Hepatocyte (in vitro differentiated cells): Measurements from ENCODE around the gene SLC25A13. TPM values are rescaled to one million over a fixed set of nuclear protein-coding genes. Genes with fewer than 3 reads are reported as not detected.

Experiments
- DNase-seq: peaks from one replicate; pipeline ENCODE4 v3.0.0-alpha.2; 2016; ENCODE audit warnings: low spot score
- H2AFZ ChIP-seq: fragments of 200-600 bp; sonication (generic); 2 replicates; pipeline ENCODE4 v1.6.0; 2016; ENCODE audit warnings: antibody characterized with exemption, mild to moderate bottlenecking
- H3K27ac ChIP-seq: fragments of 200-600 bp; sonication (generic); 2 replicates; pipeline ENCODE4 v1.5.1; 2016; ENCODE audit warnings: mild to moderate bottlenecking
- H3K27me3 ChIP-seq: fragments of 200-600 bp; sonication (generic); 2 replicates; pipeline ENCODE4 v1.6.1; 2016
- H3K36me3 ChIP-seq: fragments of 200-600 bp; sonication (generic); replicated peaks from 2 replicates; pipeline ENCODE4 v1.5.1; 2016; ENCODE audit warnings: low read depth; ENCODE audit not compliant: insufficient read depth
- H3K4me1 ChIP-seq: fragments of 200-600 bp; sonication (generic); 2 replicates; pipeline ENCODE4 v1.5.1; 2016; ENCODE audit warnings: mild to moderate bottlenecking, moderate library complexity; ENCODE audit not compliant: insufficient read depth
- H3K4me2 ChIP-seq: fragments of 200-600 bp; sonication (generic); 2 replicates; pipeline ENCODE4 v1.6.0; 2016
- H3K4me3 ChIP-seq: fragments of 200-600 bp; sonication (generic); 2 replicates; pipeline ENCODE4 v1.5.1; 2016; ENCODE audit warnings: mild to moderate bottlenecking
- H3K79me2 ChIP-seq: fragments of 200-600 bp; sonication (generic); 2 replicates; pipeline ENCODE4 v1.6.0; 2017; ENCODE audit warnings: mild to moderate bottlenecking
- H3K9me2 ChIP-seq: fragments of 200-600 bp; sonication (generic); replicated peaks from 2 replicates; pipeline ENCODE4 v1.6.0; 2017; ENCODE audit warnings: mild to moderate bottlenecking; ENCODE audit not compliant: insufficient read depth
- H3K9me3 ChIP-seq: fragments of 200-600 bp; sonication (generic); 2 replicates; pipeline ENCODE4 v1.5.1; 2016; ENCODE audit warnings: low read depth, mild to moderate bottlenecking
- H4K20me1 ChIP-seq: fragments of 200-600 bp; sonication (generic); 2 replicates; pipeline ENCODE4 v1.6.0; 2016; ENCODE audit warnings: mild to moderate bottlenecking; ENCODE audit not compliant: insufficient read depth, poor library complexity, severe bottlenecking
- CTCF ChIP-seq: fragments of 200-600 bp; sonication (generic); IDR thresholded peaks from 2 replicates; pipeline ENCODE4 v1.5.1; 2016; ENCODE audit warnings: antibody characterized with exemption, mild to moderate bottlenecking; ENCODE audit not compliant: poor library complexity
- EZH2 ChIP-seq: fragments of 200-600 bp; sonication (generic); IDR thresholded peaks from 2 replicates; pipeline ENCODE4 v1.6.1; 2016; ENCODE audit warnings: antibody characterized with exemption, mild to moderate bottlenecking, borderline replicate concordance
- EZH2phosphoT487 ChIP-seq: fragments of 200-600 bp; sonication (generic); IDR thresholded peaks from one replicate; pipeline ENCODE4 v1.6.1; 2018; ENCODE audit warnings: antibody characterized with exemption, mild to moderate bottlenecking, low read depth, moderate library complexity; ENCODE audit not compliant: unreplicated experiment, severe bottlenecking
- WGBS: methylation state at CpG from one replicate; pipeline ENCODE4 v1.1.6; 2016; ENCODE audit warnings: low lambda C conversion rate; ENCODE audit errors: missing lambda C conversion rate; 5-methylcytosine and 5-hydroxymethylcytosine counted together
- polyA plus RNA-seq: library from polyadenylated mRNA; unstranded; fragments of >200 nt; fragmentation: Nextera tagmentation; extraction: Ambion mirVana; gene quantifications from 2 replicates; pipeline ENCODE4 v1.2.1, GENCODE V29; 2016
- total RNA-seq: library from RNA; depleted of rRNA; stranded (reverse); fragments of >200 nt; gene quantifications from 2 replicates; pipeline ENCODE4 v1.2.3, GENCODE V29; 2014

The SLC25A13 gene
- total and polyA plus RNA-seq, 2 experiments from 2014 or later, result 37.5 to 55.1 TPM

GRCh38 chr7:96135241-96135640 is 186.7 kb downstream of the SLC25A13 start:
- Histone ChIP-seq H2AFZ (no peak overlapping the region), H3K79me2 (no peaks in the 10 kb centered on the region), H3K27me3 (no peaks in the 10 kb centered on the region), H3K27ac (no peak overlapping the region), H3K4me3 (no peak overlapping the region), H3K4me1 (no peaks in the 10 kb centered on the region), H3K4me2 (no peak overlapping the region), H3K9me2 (no peaks in the 10 kb centered on the region), H3K36me3 (no peaks in the 10 kb centered on the region), H3K9me3 (no peaks in the 10 kb centered on the region), H4K20me1 (no peaks in the 10 kb centered on the region)
- DNase-seq, result no peak
- no peak for TF ChIP-seq CTCF
- no peak for TF ChIP-seq EZH2phosphoT487
- TF ChIP-seq EZH2, result no peak
- whole genome bisulfite sequencing, result 93% methylated on average over 2 of the region's 2 CpGs

- H3K27ac ChIP-seq, result no peak overlapping the region
- H3K9me2 ChIP-seq, result no peaks in the 10 kb centered on the region
- no peak for DNase-seq
- no peaks in the 10 kb centered on the region for H3K36me3 ChIP-seq
- H3K79me2 ChIP-seq, result no peaks in the 10 kb centered on the region
- H3K4me1 ChIP-seq, result no peaks in the 10 kb centered on the region
- 98% methylated on average over 3 of the region's 3 CpGs for WGBS
- no peak for TF ChIP-seq CTCF
- TF ChIP-seq EZH2phosphoT487, result no peak
- H3K4me3 ChIP-seq, result no peak overlapping the region
- no peak overlapping the region for H3K4me2 ChIP-seq
- no peak overlapping the region for H2AFZ ChIP-seq
- H3K9me3 ChIP-seq, result no peaks in the 10 kb centered on the region
- H4K20me1 ChIP-seq, result no peaks in the 10 kb centered on the region
- no peaks in the 10 kb centered on the region for H3K27me3 ChIP-seq
These were observed 190.4 kb downstream of the SLC25A13 start for GRCh38 chr7:96131525-96131924.

GRCh38 chr7:96127746-96128145 is 194.2 kb downstream of the SLC25A13 start:
- H3K27me3 ChIP-seq, result no peaks in the 10 kb centered on the region
- DNase-seq, result no peak
- no peaks in the 10 kb centered on the region for H3K9me3 ChIP-seq
- no peaks in the 10 kb centered on the region for H3K79me2 ChIP-seq
- H3K27ac ChIP-seq, result no peak overlapping the region
- TF ChIP-seq CTCF (no peak), EZH2phosphoT487 (no peak), EZH2 (no peak)
- no peaks in the 10 kb centered on the region for H3K9me2 ChIP-seq
- no peaks in the 10 kb centered on the region for H3K36me3 ChIP-seq
- H3K4me1 ChIP-seq, result peaks cover 4% of the 10 kb centered on the region
- H4K20me1 ChIP-seq, result no peaks in the 10 kb centered on the region
- H2AFZ ChIP-seq, result no peak overlapping the region
- no peak overlapping the region for H3K4me3 ChIP-seq
- 87% methylated on average over 2 of the region's 2 CpGs for WGBS
- H3K4me2 ChIP-seq, result no peak overlapping the region

GRCh38 chr7:96126382-96126781 is 195.5 kb downstream of the SLC25A13 start:
- no peaks in the 10 kb centered on the region for H3K9me3 ChIP-seq
- no peak overlapping the region for H3K4me2 ChIP-seq
- no peak overlapping the region for H2AFZ ChIP-seq
- no peaks in the 10 kb centered on the region for H3K27me3 ChIP-seq
- H4K20me1 ChIP-seq, result no peaks in the 10 kb centered on the region
- no peaks in the 10 kb centered on the region for H3K9me2 ChIP-seq
- TF ChIP-seq EZH2phosphoT487 (no peak), CTCF (no peak), EZH2 (no peak)
- peaks cover 4% of the 10 kb centered on the region for H3K4me1 ChIP-seq
- no peaks in the 10 kb centered on the region for H3K79me2 ChIP-seq
- H3K27ac ChIP-seq, result no peak overlapping the region
- peak; percentile 13 for DNase-seq
- no peaks in the 10 kb centered on the region for H3K36me3 ChIP-seq
- no peak overlapping the region for H3K4me3 ChIP-seq
